HG03039 (cell line): ENCODE results near the gene ZCWPW1.
"Not testable (repeated sequence)": the region's sequence is repeated elsewhere in the genome, so short reads cannot be mapped to it uniquely, and the experiment has no call there.

ENCODE experiments used
- ATAC-seq: cut with Tn5 transposase; IDR thresholded peaks from one replicate; pipeline ENCODE4 v1.9.1; 2021; ENCODE audit warnings: mild to moderate bottlenecking, moderate library complexity; ENCODE audit not compliant: unreplicated experiment

The ZCWPW1 gene

DNA sequence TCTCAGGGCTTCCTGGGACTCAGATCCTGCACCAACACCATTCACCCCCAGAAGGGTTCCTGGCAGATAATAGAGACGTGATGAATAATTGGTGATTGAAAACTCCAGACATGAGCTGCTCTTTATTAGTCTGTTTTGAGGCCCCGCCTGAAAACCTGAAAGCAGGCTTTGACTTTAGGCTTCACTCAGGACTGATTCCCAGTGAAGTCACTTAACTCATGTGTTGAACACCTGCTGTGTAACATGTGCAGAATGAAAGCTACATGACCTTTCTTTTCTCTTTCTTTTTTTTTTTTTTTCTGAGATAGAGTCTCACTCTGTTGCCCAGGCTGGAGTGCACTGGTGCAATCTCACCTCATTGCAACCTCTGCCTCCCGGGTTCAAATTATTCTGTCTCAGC is 26.7 kb upstream of the ZCWPW1 start:
- ATAC-seq, result no peak

DNA sequence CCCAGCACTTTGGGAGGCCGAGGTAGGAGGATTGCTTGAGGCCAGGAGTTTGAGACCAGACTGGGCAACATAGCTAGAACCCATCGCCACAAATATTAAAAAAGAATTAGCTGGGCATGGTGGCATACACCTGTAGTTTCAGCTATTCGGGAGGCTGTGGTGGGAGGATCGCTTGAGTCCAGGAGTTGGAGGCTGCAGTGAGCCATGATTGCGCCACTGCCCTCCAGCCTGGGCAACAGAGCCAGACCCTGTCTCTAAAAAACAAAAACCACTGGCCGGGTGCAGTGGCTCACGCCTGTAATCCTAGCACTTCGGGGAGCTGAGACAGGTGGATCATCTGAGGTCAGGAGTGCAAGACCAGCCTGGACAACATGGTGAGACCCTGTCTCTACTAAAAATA is 25.4 kb upstream of the ZCWPW1 start:
- ATAC-seq, result not testable (repeated sequence)

DNA sequence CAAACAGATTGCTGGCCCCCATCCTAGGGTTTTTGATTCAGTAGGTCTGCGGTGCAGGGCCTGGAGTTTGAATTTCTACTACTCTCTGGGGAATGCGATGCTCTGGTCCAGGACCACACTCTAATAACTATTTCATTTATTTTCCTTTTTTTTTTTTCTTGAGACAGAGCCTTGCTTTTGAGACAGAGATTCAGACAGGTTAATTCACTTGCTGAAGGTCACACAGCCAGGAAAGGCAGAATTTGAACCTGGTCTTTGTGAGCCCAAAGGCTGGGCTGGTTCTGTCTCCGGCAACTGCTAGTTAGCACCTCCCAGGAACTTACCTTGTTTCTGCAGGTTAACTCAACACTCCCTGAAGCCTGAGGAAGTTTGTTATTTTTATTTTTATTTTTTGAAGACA is 24.0 kb upstream of the ZCWPW1 start:
- ATAC-seq, result no peak

DNA sequence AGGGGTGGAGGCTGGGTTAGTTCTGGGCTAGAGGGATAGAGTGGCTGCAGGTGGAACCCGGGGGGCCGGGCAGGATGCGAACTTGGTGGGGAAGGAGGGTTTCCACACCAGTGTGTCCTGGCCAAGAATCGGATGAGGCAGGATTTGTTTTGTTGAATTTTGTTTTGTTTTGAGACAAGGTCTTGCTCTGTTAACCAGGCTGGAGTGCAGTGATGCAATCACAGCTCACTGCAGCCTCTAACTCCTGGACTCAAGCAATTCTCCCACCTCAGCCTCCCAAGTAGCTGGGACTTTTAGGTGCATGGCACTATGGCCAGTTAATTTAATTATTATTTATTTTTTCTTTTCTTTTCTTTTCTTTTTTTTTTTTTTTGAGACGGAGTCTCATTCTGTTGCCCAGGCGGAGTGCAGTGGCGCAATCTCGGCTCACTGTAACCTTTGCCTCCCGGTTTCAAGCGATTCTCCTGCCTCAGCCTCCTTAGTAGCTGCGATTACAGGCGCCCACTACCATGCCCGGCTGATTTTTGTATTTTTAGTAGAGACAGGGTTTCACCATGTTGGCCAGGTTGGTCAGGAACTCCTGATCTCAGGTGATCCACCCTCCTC is 20.8 kb upstream of the ZCWPW1 start:
- no peak for ATAC-seq

DNA sequence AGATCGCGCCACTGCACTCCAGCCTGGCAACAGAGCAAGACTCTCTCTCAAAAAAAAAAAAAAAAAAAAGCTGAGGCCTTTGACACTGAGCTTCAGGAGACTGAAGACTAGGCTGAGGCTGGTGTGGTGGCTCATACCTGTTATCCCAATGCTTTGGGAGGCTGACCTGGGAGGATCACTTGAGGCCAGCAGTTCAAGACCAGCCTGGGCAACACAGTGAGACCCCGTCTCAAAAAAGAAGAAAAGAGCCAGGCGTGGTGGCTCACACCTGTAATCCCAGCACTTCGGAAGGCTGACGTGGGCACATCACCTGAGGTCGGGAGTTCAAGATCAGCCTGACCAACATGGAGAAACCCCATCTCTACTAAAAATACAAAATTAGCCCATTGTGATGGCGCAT is 18.9 kb upstream of the ZCWPW1 start:
- not testable (repeated sequence) for ATAC-seq

DNA sequence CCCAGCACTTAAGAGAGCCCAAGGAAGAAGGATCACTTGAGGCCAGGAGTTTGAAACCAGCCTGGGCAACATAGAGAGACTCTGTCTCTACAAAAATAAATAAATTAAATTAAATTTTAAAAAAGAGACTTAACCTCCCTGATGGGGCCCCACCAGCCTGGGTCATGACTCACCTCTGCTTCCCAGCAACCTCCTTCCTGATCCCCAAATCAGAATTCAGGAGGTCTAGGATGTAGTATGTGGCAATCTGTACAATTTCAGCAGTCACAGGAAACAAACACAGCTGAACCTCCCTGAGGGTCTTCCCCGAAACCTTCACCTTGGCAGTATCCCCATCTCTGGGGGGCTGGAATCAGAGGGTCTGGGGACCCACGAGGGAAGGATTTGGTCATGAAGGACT is 17.5 kb upstream of the ZCWPW1 start:
- ATAC-seq, result no peak

DNA sequence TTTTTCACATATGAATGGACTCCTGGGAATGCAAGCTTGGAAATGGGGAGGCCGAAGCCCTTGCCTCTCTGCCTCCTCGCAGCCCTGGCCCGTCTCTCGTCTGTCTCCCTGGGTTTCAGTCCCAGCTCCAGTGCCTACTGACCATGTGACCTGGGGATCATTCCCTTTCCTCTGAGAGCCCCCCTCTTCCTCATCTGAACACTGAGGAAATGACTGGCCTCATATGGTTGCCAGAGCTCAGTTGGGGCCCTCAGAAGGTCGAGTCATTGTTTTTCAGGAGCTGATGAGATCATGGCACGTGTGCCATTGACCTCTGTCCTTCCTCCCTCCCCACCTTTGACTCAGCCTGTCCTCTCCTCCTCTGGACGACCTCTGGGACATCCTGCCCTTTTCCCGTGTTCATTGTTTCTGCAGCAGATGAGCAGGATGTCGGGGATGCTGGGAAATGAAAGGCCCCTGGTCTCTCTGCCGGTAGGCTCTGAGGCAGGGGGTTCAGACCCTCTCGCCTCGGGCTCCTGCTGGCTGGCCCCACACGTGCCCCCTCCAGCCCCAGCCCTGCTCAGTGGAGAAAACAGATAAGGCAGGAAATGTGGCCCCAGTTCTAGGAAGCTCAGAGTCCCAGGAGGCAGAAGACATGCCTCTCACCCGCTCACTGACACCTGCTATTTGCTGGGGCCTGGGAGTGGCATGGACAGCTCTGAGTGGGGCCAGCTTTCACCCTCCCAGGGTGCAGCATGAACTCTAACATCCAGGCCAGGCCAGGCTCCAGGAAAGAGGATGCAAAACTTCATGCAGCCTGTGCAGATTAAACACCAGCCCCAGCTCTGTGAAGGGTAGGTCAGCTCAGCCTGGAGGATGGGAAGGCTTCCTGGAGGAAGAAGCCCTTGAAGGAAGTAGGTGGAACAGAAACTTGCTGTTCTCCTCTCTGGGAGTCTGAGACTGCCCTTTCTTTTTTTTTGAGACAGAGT is 16.1 kb upstream of the ZCWPW1 start:
- no peak for ATAC-seq

DNA sequence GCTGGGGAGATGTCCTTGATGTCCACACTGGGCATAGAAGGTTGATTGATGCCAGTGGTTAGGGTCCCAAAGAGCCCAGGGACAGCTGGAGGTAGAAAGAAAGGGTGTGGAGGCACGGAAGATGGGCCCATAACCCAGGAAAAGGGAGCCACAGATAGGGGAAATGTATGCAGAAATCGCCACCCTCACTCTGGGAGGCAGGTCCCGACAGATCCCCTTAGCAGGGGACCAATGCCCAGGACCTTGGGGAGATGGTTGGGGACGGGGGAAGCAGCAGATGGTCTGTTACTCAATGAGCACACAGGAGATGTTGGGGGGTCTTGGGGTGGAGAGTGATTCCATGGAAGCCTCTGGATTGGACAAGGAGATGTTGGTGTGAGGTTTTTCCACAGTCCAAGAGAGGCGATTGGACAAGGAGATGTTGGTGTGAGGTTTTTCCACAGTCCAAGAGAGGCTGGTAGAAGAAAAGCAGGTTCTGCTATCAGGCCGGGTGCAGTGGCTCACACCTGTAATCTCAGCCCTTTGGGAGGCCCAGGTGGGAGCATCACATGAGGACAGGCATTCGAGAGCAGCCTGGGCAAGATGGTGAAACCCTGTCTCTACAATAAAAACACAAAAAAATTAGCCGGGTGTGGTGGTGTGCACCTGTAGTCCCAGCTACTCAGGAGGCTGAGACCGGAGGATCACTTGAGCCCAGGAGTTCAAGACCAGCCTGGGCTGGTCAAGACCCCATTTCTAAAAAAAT is 14.8 kb upstream of the ZCWPW1 start:
- ATAC-seq, result no peak

DNA sequence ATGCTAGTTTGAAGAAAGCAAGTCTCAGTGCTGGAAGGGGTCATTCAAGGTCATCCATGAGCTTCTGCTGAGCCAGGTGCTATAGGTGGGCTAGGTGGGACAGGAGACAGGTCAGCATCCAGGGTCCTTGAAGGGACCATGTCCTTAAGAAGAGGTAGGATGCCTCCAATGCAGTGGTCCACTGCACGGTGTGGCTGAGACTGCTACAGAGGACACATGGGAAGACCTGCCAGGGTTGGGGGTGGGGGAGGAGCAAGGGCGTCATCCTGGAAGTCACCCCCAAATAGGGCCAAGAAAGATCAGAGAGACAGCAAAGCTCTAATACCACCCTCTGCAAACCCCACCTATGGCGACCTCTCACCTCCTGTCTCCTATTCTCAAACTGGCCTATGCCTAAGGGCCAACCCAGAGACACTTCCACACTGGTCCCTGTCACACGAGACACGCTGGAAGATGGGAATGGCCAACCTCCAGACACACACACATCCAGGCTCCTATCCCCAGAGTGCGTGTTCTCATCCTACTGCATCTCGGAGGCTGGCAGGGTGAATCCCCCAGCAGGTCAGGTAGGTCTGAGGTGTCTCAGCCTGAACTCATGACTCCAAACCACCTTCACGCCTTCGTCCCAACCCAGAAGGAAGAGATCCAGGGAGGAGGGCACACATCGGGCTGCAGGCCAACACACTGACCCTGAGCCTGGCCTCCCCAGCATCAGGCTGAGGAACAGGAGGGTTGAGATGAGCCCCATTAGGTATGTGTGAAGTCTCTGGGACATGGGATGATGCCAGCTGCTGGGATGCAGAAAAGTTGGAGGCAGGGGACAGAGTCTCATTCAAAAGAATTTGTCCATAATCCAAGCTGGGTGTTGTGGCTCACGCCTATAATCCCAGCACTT is 13.4 kb upstream of the ZCWPW1 start:
- ATAC-seq, result no peak

DNA sequence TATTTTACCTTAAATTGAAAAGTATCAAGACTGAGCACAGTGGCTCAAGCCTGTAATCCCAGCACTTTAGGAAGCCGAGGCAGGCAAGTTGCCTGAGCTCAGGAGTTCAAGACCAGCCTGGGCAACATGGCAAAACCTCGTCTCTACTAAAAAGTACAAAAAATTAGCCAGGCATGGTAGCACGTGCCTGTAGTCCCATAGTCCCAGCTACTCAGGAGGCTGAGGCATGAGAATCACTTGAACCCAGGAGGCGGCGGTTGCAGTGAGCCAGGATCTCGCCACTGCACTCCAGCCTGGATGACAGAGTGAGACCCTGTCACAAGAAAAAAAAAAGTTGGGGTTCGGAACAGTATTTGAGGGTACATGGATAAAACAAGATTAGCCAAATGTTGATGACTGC is 10.7 kb upstream of the ZCWPW1 start:
- ATAC-seq, result not testable (repeated sequence)

DNA sequence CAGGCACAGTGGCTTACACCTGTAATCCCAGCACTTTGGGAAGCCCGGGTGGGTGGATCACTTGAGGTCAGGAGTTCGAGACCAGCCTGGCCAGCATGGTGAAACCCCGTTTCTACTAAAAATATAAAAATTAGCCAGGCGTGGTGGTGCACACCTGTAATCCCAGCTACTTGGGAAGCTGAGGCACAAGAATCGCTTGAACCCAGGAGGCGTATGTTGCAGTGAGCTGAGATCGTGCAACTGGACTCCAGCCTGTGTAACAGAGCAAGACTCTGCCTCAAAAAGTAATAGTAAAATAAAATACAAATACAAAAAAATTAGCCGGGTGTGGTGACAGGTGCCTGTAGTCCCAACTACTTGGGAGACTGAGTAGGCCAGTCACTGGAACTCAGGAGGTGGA is 10.2 kb upstream of the ZCWPW1 start:
- ATAC-seq, result not testable (repeated sequence)

DNA sequence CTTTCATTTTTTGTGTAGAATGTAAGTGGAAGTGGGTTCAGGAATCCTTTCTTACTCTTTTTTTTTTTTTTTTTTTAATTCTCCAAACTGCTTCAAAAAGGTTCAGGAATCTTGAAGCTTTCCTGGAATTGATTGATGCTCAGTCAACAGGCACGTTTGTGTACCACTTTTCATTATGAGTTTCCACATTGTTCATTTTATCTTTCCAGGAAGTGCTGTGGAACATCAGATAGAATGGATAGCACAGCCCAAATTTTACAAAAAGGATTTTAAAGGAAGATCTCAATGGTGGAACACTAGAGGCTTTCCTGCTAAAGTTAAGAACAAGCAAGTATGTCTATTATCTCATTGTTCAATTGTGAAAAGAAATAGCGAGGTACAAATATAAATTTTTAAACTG is 9.7 kb upstream of the ZCWPW1 start:
- ATAC-seq, result no peak

DNA sequence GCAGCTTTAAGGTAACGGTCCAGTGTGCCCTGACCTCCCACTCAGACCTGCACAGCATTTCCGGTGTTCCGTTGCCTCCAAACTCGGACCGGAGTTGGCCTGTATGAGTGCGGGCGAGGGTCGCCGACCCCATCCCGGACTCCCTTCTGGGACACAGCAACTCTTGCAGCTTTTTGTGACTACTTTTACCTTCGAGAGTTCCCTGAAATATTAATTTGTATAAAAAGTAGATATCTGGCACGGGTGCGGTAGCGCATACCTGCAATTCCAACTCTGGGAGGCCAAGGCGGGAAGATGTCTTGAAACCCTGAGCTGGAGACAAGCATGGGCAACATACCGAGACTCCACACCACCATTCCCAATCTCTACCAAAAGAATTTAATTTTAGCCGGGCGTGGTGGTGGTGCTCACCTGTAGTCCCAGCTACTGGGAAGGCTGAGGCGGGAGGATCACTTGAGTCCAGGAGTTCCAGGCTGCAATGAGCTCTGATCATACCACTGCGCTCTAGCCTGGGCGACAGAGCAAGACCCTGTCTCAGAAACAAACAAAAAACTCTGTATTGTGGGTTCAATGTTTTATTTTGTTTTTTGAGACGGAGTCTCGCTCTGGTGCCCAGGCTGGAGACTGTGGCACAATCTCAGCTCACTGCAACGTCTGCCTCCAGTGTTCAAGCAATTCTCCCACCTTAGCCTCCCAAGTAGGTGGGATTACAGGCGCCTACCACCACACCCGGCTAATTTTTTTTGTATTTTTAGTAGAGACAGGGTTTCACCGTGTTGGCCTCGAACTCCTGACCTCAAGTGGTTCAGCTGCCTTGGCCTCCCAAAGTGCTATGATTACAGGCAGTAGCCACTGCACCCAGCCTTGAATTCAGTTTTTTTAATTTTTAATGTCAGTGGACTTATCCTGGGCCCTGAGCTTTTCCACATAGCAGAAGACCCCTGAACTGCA is 8.9 kb upstream of the ZCWPW1 start:
- no peak for ATAC-seq

DNA sequence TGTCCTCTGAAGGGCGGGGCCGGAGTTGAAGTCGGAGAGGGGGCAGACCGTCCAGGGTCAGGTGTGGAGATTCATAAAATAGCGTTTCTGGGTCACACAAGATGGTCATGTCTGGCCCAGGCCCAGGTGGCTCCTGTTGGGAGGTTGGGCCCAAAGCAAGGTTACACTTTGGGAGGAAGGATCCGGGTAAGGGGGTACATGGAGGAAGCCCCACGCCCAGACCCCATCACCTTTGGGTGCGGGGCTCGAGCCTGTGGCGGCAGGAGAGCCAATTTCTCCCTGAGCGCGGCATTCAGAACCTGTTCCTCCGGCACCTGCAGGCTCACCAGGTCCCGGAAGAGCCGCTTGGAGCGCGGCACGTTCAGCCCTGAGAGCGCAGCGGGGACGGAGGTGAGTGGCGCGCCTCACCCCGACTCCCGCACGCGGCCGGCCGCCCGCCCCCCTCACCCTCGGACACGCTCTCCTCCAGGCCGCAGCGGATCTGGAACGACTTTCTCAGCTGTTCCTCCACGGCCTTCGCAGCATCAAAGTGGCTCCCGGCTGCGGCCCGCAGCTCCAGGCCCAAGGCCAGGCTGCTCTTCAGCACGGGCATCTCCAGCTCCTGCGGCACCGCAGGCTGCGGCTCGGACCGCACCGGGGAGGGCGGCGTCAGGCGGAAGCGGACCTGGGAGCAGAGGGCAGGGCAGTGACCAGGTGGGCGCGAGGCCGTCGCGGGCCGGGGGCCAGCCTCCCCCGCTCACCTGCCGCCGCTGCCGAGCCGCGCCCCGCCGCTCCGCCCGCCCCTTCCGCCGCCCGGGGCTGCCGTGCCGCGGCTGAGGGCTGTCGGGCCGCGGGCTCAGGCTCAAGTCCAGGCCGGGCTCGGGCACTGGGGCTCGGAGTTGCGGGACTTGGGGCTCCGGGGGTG is 7.2 kb upstream of the ZCWPW1 start:
- ATAC-seq, result peak; percentile 23

DNA sequence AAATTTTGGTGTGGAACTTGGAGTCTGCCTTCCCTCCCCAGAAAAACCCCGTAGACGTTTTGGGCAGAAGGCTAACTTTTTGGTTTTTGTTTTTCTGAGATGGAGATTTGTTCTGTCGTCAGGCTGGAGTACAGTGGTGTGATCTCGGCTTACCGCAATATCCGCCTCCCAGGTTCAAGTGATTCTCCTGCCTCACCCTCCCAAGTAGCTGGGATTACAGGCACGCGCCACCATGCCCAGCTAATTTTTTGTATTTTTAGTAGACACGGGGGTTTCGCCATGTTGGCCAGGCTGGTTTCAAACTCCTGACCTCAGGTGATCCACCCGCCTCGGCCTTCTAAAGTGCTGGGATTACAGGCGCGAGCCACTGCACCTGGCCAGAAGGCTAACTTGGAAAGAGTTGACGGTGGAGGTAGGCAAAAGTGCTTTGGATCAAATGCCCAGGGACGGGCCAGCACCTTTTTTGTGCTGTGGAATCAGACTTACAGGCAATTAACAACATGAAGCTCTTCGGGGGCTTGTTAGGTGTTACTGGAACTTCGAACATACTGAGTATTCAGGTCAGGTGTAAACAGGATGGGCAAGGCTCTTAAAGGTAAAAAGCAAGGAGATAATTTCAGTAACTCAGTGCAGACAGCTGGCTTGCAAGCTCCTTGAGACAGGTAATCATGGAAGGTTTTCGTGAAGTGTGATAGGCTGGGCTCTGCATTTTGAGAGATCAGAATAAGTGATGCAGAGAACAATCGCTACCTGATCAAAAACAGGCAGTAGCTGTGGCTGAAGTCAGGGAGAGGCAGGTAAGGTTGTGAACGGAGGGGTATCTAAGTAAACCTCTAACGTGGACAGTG is 6.0 kb upstream of the ZCWPW1 start:
- ATAC-seq, result no peak

DNA sequence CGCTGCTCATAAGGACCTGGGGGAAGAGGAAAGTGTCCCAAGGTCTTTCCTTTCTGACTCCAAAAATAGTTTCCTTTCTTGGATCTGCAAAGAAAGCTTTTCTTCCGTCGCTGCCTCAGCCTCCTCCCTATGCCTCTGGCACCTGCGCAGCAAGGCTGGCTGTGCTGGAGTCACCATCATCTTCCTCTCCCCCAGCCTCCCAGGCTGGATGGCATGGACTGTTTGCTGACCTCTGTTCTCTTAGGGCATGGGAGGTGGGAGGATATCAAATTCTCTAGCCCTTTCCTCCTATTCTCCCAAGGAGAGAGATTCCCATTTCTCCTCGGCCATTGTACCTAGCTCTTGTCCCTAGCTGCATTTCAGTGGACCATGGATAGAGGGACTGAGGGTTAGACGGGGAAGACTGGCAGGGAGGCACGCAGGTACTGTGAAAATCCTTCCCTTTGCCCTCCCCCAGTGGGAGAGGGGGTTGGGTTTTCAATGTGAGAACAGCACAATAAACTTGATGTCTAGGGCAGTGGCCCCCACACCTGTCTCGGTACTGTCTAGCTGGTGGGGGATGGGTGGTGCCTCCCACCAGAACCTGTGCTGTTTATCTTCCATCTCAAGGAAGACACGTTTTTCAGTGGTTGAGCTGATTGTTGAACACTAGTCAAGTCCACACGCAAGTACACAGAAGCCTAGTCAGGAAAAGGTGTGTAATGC is 5.2 kb upstream of the ZCWPW1 start:
- no peak for ATAC-seq

DNA sequence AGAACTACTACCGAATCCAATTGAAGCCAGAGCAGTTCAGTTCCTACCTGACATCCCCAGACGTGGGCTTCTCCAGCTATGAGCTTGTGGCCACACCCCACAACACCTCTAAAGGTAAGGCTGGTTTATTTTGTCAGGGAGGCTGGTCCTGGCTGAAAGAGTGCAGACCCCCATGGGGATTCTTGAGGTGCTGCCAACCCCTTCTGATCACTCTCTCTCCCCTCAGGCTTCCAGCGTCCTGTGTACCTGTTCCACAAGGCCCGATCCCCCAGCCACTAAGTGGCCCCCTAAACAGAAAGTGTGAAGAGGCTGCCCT is 4.7 kb upstream of the ZCWPW1 start:
- no peak for ATAC-seq
